KBM-7 (cell line): ENCODE measurements around the gene TBCD.

Experiments used
- DNase-seq: peaks from one replicate; pipeline ENCODE4 v3.0.0-alpha.2; 2015
- in situ Hi-C: fragments of 300-500 bp; cut with MboI; formaldehyde crosslinking; loops from 2 replicates; pipeline ENCODE4 v1.14.3; 2020; ENCODE audit warnings: low sequenced_read_pairs, low pct_unique_long_range_greater_than_20kb, mixed read lengths

The TBCD gene

DNA sequence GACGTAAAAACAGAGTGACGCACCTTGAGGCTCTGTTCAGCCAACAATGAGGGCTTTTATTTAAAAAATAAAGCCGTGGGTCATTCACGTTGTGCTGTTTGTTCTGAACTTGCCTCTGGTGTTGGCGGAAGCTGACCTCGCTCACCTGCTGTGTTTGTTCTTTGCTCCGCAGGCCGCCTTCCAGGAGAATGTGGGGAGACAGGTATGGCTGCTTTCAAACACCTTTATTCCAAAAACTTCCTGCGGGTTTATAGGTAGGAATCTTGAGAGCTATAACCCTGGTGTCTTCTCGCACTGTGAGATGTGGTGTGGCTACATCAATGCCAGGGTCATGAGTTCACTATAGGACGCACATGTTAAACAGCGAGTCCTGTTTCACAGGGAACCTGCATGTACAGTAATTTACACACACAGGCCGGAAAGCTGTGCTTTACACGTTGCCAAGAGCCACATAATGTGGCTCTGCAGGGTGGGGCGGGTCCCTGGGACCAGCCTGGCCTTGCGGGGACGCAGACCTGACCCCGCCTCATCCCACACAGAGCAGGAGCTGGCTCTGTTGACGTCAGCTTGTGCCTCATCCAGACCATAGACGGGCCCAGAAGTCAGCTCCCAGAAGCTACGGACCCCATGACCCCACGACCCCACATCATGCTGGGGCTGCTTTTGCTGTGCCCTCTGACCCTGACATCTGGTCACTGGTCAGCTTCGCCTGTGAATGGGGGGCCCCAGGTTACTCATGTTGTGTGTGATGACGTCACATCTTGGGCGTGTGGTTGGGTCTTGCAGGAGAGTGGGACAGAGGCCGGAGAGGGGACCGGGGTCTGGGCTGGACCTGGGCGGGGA lies 137.9 kb downstream of the TBCD start:
- in situ Hi-C loops = no loop called here
- no peak for DNase-seq

DNA sequence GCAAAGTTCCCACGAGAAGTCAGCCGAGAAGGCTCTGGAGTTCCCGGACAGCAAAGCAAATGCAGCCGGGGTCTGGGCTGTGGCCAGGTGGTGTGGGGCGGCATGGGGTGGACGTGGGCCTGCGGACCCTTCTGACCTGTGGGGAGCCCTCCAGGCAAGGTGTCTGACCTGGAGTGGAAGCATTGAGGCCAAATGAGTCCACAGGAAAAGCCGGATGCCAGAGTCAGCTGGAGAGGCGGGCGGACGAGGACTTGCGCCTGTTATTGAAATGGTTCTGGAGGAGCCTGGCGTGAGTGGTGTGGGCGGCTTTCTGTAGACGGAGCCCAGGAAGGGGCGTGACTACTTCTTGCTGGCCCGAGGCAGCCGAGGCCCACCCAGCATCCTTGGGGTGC lies 138.5 kb downstream of the TBCD start:
- no peak for DNase-seq
- in situ Hi-C loops = no loop called here

DNA sequence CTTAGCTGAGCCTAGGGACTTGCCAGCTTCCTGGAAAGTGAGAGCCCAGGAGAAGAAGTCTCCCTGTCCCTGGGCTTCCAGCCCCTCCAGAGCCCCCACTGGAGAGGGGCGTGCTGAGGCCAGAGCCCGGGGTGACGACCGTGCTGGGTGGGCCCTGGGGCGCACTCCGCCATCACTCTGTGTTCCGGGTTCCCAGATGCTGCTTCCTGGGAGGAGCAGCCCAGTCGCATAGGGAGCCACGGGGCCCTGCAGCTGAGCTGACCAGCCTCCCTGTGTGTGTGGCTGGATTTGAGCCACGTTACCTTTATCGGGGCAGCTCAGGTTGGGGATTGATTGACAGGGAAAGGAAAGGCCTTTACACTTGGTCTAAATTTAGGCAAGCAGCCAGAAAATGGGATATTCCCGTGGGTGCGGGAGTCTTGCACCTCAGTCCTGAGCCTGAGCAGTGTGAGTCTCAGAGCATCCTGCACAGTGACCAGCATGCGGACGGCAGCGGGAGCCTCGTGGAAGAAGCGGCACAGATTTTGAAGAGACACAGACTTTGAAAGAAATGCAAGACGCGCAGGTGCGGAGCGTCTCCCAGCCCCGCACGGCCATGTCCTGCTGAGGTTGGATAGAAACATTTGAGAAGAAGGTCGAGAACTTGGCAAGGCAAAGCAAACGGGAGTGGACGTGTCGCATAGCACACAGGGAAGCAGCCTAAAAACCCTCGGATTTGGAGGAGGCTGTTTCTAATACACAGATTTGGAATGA lies 139.2 kb downstream of the TBCD start:
- no peak for DNase-seq
- in situ Hi-C loops = no loop called here

DNA sequence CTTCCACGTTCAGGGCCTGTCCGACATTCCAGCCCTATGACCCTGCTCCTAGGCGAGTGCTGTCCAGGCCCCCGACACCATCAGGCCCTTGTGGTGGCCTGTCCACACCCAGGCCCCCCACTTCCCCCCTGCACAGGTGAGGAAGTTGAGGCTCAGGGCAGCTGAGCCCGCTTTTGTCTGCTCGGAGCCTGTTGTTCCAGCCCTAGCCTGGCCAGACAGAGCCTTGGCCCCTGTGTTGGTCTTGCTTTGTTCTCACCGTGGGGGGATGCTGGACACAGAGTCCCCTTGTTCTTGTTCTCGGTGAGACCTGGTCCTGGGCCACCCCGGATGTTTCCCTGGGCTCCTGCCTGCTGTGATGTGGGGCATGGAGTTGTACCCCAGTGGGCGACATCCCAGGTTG lies 140.0 kb downstream of the TBCD start:
- DNase-seq = no peak
- in situ Hi-C loops = no loop called here

DNA sequence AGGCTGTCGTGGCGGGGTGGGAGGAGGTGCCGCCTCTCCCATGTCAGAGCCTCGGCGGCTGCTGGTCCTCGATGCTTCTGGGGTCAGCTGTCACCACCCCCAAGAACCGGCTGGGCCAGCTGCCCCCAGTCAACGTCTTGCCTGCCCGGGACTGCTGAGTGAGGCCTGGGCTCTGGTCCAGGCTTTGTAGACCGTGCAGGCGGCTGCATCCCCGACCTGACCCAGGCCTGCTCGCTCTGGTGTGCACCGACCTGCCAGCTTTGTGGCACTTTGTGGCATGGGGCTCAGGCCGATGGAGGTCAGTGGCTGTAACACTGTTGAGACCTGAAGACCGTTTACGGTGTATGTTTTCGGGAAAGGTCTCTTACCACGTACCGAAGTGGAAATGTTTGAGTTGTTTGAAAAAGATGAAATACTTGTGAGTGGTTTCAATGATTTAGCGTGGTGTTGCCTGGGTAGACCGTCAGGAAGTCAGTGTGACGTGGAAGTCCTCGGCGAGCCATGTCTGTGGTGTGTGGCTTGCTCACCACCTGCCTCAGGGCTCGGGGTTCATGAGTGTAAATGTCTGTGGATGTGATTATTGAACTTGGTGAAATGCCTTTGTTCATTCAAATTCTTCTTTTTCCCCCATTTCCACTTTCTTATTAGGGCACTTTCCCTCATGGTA lies 141.2 kb downstream of the TBCD start:
- in situ Hi-C loops = no loop called here
- DNase-seq = no peak

DNA sequence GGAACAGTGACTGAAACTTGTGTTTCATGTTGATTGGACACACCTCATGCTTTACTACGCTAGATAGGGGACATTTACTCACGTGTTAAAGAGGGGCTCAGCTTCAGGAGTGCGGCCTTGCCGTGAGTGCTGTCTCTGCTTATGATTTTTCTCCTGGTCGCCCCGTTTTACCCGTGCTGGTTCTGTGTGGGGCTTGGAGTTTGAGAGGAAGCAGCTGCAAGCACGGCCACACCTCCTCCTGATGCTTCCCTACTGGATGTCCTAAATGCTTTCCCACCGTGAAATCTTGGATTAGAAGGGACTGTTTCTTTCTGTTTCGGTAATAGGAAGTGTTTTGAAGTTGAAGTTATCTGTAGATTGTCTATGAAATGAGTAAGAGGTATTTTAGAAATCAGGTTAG lies 141.9 kb downstream of the TBCD start:
- in situ Hi-C loops = no loop called here
- no peak for DNase-seq

DNA sequence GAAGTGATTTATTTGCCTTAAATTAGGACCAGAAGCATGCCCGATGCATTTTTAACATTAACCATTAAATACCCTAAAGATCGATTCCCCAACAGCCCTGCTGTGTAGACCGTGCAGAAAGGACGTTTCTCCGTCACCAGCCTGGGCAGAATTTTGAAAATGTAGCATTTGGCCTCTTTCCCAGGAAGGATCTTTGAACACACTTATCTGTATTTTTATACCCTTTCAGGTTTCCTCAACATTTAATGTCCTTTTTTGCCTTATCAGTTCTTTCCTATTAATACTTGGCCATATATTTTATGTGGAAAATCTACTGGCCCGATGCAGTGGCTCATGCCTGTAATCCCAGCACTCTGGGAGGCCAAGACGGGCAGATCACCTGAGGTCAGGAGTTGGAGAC lies 142.5 kb downstream of the TBCD start:
- in situ Hi-C loops = no loop called here
- no peak for DNase-seq

DNA sequence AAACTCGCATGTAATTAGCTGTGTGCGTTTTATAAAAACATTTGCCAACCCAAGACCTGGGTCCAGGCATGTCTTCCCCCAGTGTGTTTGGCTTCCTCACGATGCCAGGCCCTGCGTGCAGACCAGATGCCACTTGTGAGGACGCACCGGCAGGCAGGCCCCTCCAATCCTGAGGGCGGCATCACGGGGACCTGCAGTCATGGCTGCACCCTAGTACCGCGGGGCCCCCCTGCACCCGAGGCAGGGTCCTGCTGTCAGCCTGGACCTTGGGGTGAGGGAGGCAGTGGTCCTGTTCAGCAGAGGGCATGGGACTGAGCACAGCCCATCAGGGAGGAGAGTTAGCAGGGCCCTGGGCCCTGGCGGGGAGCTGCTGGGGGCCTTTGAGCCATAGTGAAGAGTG lies 143.2 kb downstream of the TBCD start:
- no peak for DNase-seq
- in situ Hi-C loops = no loop called here

DNA sequence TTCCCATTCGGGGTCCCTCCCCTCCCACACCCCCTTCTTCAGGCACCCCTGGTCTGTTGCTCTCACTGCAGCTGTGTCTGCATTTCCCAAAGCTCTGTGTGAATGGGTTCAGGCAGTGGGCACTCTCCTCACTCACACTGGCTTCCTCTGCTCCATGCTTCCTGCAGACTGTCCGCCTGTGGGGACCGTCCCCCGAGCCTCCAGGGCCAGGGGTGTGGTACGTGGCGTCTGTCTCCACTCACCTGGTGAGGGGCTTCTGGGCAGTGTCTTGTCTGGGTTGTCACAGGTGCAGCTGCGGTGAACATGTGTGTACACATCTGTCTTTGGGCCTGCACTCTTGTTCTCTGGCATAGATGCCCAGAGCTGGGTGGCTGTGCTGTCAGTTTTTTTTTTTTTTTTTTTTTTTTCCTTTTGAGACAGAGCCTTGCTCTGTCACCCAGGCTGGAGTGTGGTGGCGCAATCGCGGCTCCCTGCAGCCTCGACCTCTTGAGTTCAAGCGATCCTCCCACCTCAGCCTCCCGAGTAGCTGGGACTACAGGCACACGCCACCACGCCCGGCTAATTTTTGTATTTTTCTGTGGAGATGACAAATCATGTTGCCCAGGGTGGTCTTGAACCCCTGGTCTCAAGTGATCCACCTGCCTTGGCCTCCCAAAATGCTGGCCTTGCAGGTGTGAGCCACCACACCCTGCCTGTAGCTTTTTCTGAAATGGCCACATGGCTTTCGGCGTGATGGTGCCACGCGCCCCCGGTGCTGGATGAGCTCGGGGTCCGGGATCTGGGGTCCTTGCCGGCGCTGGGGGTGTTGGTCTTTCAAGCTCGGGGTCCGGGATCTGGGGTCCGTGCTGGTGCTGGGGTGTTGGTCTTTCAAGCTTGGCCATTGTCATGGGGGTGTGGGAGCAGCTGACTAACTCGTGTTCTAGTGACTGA lies 144.5 kb downstream of the TBCD start:
- in situ Hi-C loops = no loop called here
- no peak for DNase-seq

DNA sequence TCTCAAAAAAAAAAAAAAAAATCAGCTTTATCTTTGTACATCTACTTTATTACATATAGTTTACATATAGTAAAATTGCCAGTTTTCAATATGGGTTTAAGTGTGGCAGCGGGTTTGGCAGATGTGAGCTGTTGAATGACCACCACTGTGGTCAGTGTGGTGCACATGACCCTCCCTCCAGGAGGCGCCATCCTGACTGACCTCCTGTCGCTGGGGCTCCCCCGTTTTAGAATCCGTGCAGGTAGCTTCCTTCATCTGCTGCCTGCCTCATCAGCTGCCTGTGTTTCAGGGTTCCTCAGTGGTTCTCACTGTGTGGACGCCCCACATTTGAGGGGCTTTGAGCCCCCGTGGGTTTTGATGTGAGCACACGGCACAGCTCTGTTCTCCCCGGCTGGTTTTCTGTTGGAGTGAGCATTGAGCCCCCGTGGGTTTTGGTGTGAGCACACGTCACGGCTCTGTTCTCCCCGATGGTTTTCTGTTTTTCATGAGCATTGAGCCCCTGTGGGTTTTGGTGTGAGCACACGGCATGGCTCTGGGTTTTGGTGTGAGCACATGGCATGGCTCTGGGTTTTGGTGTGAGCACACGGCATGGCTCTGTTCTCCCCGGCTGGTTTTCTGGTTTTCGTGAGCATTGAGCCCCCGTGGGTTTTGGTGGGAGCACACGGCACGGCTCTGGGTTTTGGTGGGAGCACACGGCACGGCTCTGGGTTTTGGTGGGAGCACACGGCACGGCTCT lies 145.8 kb downstream of the TBCD start:
- in situ Hi-C loops = no loop called here

DNA sequence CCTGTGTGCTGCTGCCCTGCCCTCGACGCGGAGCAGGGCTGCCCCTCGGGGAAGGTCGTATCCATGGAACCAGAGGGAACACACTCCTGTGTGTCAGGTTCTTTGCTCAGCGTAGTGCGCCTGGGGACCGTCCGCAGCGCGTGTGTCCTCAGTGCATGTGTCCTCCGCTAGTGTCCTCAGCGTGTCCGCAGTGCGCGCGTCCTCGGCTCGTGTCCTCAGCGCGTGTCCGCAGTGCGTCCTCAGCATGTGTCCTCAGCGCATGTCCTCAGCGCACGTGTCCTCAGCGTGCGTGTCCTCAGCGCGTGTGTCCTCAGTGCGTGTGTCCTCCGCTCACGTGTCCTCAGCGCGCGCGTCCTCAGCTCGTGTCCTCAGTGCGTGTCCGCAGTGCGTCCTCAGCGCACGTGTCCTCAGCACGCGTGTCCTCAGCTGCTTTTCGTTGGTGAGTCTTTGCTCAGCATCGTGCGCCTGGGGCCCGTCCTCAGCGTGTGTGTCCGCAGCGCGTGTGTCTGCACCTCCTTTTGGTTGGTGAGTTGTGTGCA lies 147.2 kb downstream of the TBCD start:
- in situ Hi-C loops = no loop called here

More for the DNA sequence above, 145.8 kb downstream of the TBCD start:
- no peak for DNase-seq

DNA sequence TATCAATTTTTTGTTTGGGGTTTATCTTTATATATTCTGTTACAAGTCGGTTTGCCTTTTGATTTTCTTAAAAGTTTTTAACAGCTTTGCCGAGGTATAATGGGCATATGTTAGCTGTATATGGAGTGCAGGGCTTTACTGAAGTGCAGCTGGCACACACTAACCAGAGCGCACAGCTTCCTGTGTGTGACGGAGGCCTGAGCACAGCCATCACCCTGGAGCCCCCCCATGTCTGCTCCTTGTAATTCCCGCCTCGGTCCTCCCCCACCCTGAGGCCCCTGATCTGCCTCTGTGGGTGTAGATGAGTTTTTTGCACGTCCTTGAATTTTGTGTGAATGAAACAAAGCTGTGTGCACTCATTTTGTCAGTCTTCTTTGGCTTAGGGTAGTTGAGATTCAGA lies 148.1 kb downstream of the TBCD start:
- in situ Hi-C loops = no loop called here
- DNase-seq = no peak

More for the DNA sequence above, 147.2 kb downstream of the TBCD start:
- DNase-seq = no peak

DNA sequence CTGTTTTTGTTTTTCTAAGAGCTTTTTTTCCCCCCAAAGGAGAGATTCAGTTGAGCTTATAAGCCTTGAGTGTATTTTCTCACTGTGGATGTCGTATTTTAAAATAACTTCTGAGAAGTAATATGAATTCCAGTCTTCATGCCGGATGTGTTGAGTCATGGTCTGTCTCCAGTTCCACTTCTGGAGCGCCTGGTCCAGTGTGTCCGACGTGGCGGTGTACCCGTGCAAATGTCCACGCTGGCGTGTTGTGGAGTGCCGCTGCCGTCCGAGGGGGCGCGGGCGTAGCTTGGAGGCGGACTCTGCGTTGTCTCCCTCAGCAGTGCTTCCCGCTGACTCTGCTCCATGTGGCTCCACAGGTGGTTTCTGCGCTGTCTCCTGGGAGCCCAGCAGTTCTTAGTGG lies 148.9 kb downstream of the TBCD start:
- in situ Hi-C loops = no loop called here
- no peak for DNase-seq

DNA sequence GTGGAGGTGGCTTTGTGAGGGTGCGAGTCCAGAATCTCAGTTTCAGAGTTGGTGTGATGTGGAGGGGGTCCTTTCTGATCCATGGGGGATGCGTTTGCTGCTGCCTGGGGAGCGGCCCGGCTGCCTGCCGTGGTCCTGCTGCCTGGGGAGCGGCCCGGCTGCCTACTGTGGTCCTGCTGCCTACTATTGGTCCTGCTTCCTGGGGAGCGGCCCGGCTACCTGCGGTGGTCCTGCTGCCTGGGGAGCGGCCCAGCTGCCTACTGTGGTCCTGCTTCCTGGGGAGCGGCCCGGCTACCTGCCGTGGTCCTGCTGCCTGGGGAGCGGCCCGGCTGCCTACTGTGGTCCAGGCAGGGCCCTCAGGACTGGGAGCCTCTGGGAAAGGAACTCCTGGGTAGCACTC lies 149.5 kb downstream of the TBCD start:
- in situ Hi-C loops = no loop called here
- DNase-seq = no peak

DNA sequence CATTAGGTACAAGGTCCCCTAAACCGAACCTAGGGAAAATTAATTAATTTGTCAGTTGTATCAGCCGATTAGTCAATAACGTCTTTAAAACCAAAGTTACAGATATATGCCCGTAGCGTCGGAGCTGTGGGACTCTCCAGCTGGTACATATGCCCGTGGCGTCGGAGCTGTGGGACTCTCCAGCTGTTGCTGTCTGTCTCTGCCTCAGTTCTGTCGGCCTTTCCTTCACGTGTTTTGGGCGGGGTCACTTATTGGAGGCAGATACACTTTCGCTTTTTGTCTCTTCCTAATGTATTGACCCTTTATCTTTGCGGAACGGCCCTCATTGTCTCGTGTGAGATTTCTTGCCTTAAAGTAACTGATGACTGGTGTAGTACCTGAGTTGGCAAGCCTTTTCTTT lies 150.0 kb downstream of the TBCD start:
- in situ Hi-C loops = no loop called here
- no peak for DNase-seq

DNA sequence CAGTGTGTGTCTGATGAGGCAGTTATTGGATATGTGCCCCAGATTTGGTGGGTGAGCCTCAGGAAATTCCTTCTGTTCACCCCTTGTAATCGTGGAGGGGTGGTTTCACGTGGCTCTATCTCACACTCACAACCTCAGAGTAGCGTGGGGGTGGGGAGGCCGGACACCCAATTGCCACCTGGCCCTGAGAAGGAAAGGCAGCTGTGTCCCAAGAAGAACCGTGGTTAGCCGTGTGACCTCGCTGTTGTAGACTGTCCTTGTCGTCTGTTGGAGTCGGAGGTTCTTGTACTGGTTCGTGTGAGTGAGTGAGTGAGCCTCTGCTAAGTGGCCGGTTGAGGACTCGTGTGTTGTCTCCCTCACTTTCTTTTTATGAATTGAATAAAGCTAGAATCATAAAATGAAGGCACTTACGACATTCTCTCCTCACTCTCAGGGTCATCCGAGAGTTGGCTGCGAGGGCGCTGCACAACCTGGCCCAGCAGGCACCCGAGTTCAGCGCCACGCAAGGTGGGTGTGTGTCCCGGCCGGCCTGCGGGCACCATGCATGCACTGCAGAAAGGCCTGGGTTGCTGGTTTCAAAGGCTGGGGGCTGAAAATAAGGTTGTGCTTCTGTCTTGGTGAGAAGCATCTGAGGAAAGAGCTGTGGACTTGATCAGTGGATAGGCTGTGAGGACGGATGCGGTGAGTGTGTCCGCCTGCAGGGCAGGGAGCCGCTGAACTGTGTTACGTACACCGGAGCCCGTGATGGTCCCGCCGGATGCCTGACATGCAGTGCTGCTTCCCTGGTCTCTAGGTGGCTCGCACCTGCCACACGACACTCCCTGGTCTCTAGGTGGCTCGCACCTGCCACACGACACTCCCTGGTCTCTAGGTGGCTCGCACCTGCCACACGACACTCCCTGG lies 151.4 kb downstream of the TBCD start:
- in situ Hi-C loops = no loop called here
- DNase-seq = no peak

DNA sequence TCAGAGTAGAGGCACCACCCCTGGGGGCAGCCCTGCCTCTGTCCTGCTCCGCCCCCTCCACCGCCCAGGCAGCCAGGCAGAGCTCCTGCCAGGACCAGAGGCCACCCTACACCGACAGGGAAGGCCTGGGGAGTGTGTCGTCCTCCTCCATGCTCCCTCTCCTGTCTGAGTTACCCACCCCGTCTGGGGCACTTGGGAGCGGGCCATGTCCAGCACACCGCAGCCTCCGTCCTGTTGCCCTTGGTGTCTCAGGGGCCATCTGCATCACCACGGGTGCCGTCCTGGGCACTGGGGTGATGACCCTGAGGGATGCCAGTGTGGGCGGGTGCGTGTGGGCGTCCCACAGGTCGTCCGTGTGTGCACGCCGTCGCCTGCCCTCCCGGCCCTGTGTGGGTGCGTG lies 153.3 kb downstream of the TBCD start:
- in situ Hi-C loops = no loop called here
- no peak for DNase-seq
